SK-N-SH treated with all-trans-retinoic acid at 6 μM for 48 hours (cell line): ENCODE measurements around the gene LRRC4.

ENCODE experiments used
- ATAC-seq: fragments of 200-7000 bp; cut with Tn5 transposase; 3 replicates; pipeline ENCODE4 v1.9.1; 2020; ENCODE audit warnings: mild to moderate bottlenecking, moderate library complexity
- ARNTL ChIP-seq: fragments of 450-650 bp; formaldehyde crosslinking; IDR thresholded peaks from 2 replicates; pipeline ENCODE4 v1.5.0; 2020; ENCODE audit warnings: low read depth, mild to moderate bottlenecking, moderate library complexity, borderline replicate concordance
- BACH2 ChIP-seq: fragments of 250-450 bp; sonication (Bioruptor Pico); IDR thresholded peaks from 2 replicates; pipeline ENCODE4 v1.9.0; 2021; ENCODE audit warnings: mild to moderate bottlenecking, borderline replicate concordance
- CREB5 ChIP-seq: fragments of 250-450 bp; sonication (Bioruptor Pico); IDR thresholded peaks from 2 replicates; pipeline ENCODE4 v1.5.1; 2020; ENCODE audit warnings: low read depth, mild to moderate bottlenecking, moderate library complexity
- CSDC2 ChIP-seq: fragments of 250-450 bp; sonication (Bioruptor Pico); IDR thresholded peaks from 2 replicates; pipeline ENCODE4 v1.5.0; 2020; ENCODE audit warnings: mild to moderate bottlenecking, moderate library complexity
- ESRRG ChIP-seq: fragments of 250-450 bp; sonication (Bioruptor Pico); IDR thresholded peaks from 2 replicates; pipeline ENCODE4 v1.6.1; 2021; ENCODE audit warnings: mild to moderate bottlenecking
- GLIS3 ChIP-seq: fragments of 250-450 bp; sonication (Bioruptor Pico); IDR thresholded peaks from 2 replicates; pipeline ENCODE4 v1.5.0; 2020; ENCODE audit warnings: mild to moderate bottlenecking, moderate library complexity
- ISL1 ChIP-seq: fragments of 250-450 bp; sonication (Bioruptor Pico); IDR thresholded peaks from 2 replicates; pipeline ENCODE4 v2.1.2; 2022; ENCODE audit warnings: mild to moderate bottlenecking, moderate library complexity
- OSR1 ChIP-seq: fragments of 250-450 bp; sonication (Bioruptor Pico); IDR thresholded peaks from 2 replicates; pipeline ENCODE4 v1.8.0; 2022; ENCODE audit warnings: moderate library complexity, mild to moderate bottlenecking, inconsistent platforms
- POU6F1 ChIP-seq: fragments of 250-450 bp; sonication (Bioruptor Pico); IDR thresholded peaks from 2 replicates; pipeline ENCODE4 v1.8.0; 2021; ENCODE audit warnings: low read depth, mild to moderate bottlenecking, moderate library complexity, borderline replicate concordance
- PPARA ChIP-seq: fragments of 250-450 bp; sonication (Bioruptor Pico); IDR thresholded peaks from 2 replicates; pipeline ENCODE4 v1.5.0; 2020; ENCODE audit warnings: mild to moderate bottlenecking, borderline replicate concordance
- RARB ChIP-seq: fragments of 250-450 bp; sonication (Bioruptor Pico); IDR thresholded peaks from 2 replicates; pipeline ENCODE4 v1.8.0; 2021; ENCODE audit warnings: mild to moderate bottlenecking, moderate library complexity
- SNAI2 ChIP-seq: fragments of 250-450 bp; sonication (Bioruptor Pico); IDR thresholded peaks from 2 replicates; pipeline ENCODE4 v1.5.0; 2020; ENCODE audit warnings: mild to moderate bottlenecking, moderate library complexity
- TCF4 ChIP-seq: fragments of 250-450 bp; sonication (Bioruptor Pico); IDR thresholded peaks from 2 replicates; pipeline ENCODE4 v1.8.0; 2021; ENCODE audit warnings: mild to moderate bottlenecking, moderate library complexity, borderline replicate concordance
- TOX ChIP-seq: fragments of 250-450 bp; sonication (Bioruptor Pico); IDR thresholded peaks from 2 replicates; pipeline ENCODE4 v1.8.0; 2021; ENCODE audit warnings: mild to moderate bottlenecking, moderate library complexity, borderline replicate concordance
- ZC3H10 ChIP-seq: fragments of 250-450 bp; sonication (Bioruptor Pico); IDR thresholded peaks from 2 replicates; pipeline ENCODE4 v1.5.1; 2021; ENCODE audit warnings: mild to moderate bottlenecking, moderate library complexity
- ZFP3 ChIP-seq: fragments of 250-450 bp; sonication (Bioruptor Pico); IDR thresholded peaks from 2 replicates; pipeline ENCODE4 v1.5.0; 2020; ENCODE audit warnings: mild to moderate bottlenecking, moderate library complexity
- ZFP30 ChIP-seq: fragments of 450-650 bp; formaldehyde crosslinking; IDR thresholded peaks from 2 replicates; pipeline ENCODE4 v1.5.0; 2022; ENCODE audit warnings: mild to moderate bottlenecking, moderate library complexity
- ZNF565 ChIP-seq: fragments of 450-650 bp; formaldehyde crosslinking; conservative IDR thresholded peaks from 2 replicates; pipeline ENCODE4 v1.5.0; 2020; ENCODE audit warnings: low read depth, mild to moderate bottlenecking, moderate library complexity
- ZNF70 ChIP-seq: fragments of 450-650 bp; formaldehyde crosslinking; IDR thresholded peaks from 2 replicates; pipeline ENCODE4 v1.5.0; 2020; ENCODE audit warnings: mild to moderate bottlenecking, moderate library complexity
- ZNF8 ChIP-seq: fragments of 450-650 bp; formaldehyde crosslinking; IDR thresholded peaks from 2 replicates; pipeline ENCODE4 v1.5.0; 2020; ENCODE audit warnings: mild to moderate bottlenecking, moderate library complexity
- TF ChIP-seq, protein P1 (sequence below): fragments of 250-450 bp; sonication (Bioruptor Pico); IDR thresholded peaks from 2 replicates; pipeline ENCODE4 v1.5.0; 2020; ENCODE audit warnings: mild to moderate bottlenecking, moderate library complexity
- TF ChIP-seq, protein P2 (sequence below): fragments of 250-450 bp; sonication (Bioruptor Pico); IDR thresholded peaks from 2 replicates; pipeline ENCODE4 v1.5.1; 2021; ENCODE audit warnings: mild to moderate bottlenecking, moderate library complexity

LRRC4 gene

GRCh38 chr7:128022631-128023532 is 8.4 kb downstream of the LRRC4 start:
- ATAC-seq = peak; percentile 83
- TF ChIP-seq ZFP3 (no peak), ZNF8 (CRISPR knock-in tag) (no peak), CSDC2 (CRISPR knock-in tag) (no peak), POU6F1 (CRISPR knock-in tag) (no peak), ARNTL (CRISPR knock-in tag) (no peak), PPARA (CRISPR knock-in tag) (no peak), ZNF70 (no peak), ZC3H10 (CRISPR knock-in tag) (no peak), ZNF565 (no peak), BACH2 (CRISPR knock-in tag) (no peak)
- TF ChIP-seq, protein P1, sequence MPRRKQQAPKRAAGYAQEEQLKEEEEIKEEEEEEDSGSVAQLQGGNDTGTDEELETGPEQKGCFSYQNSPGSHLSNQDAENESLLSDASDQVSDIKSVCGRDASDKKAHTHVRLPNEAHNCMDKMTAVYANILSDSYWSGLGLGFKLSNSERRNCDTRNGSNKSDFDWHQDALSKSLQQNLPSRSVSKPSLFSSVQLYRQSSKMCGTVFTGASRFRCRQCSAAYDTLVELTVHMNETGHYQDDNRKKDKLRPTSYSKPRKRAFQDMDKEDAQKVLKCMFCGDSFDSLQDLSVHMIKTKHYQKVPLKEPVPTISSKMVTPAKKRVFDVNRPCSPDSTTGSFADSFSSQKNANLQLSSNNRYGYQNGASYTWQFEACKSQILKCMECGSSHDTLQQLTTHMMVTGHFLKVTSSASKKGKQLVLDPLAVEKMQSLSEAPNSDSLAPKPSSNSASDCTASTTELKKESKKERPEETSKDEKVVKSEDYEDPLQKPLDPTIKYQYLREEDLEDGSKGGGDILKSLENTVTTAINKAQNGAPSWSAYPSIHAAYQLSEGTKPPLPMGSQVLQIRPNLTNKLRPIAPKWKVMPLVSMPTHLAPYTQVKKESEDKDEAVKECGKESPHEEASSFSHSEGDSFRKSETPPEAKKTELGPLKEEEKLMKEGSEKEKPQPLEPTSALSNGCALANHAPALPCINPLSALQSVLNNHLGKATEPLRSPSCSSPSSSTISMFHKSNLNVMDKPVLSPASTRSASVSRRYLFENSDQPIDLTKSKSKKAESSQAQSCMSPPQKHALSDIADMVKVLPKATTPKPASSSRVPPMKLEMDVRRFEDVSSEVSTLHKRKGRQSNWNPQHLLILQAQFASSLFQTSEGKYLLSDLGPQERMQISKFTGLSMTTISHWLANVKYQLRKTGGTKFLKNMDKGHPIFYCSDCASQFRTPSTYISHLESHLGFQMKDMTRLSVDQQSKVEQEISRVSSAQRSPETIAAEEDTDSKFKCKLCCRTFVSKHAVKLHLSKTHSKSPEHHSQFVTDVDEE (CRISPR knock-in tag) = no peak

DNA sequence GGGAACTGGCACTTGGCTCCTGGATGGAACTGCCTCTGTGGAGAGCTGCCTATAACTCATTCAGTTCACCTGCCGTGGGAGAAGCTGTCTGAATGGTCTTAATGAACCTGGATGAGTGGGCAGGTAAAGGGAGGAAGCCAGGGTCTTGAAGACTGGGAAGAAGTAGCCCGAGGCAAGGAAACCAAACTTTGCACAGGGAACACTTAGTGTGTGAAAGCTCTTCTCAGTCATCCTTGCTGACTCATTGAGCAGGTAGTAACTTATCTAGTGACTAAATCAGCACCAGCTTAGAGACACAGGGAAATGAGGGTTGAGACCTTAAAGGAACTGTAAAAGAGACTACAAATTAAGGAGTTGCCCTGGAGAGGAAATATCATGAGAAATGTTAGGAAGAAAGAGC is 9.9 kb downstream of the LRRC4 start:
- TF ChIP-seq OSR1 (CRISPR knock-in tag) = no peak
- 0 out of 2 replicates have a peak, but pooled peaks have one; percentile 41 for TF ChIP-seq ZFP30
- ATAC-seq = peak; percentile 4; the same call in 2 of the 3 replicates

GRCh38 chr7:128020159-128020558 is 11.1 kb downstream of the LRRC4 start:
- no peak for TF ChIP-seq ARNTL (CRISPR knock-in tag)
- no peak for TF ChIP-seq RARB
- TF ChIP-seq PPARA (CRISPR knock-in tag) = no peak
- TF ChIP-seq, all 23 proteins: peak for 0
- ATAC-seq = no peak

DNA sequence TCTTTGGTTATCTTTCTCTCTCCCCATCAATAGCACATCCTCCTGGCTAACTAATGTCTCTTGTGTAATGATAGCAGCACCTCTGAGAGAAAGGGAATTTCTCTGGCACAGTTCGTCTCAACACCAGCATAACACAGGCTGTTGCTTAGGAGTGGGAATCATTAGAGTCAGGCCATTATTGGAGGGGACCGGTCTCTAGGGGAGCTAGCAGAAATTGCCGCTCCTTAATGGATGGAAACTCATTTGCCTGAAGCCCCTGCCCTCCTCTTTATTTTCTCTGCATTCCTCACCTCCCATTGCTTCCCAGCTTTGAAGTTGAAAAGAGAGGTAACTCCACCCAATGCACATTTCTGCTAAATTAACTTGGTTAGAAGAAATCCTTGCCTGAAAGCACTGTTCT is 11.9 kb downstream of the LRRC4 start:
- no peak for ATAC-seq
- TF ChIP-seq PPARA (CRISPR knock-in tag) (no peak), SNAI2 (CRISPR knock-in tag) (no peak), ZNF565 (no peak), ZFP30 (no peak), TOX (CRISPR knock-in tag) (no peak), BACH2 (CRISPR knock-in tag) (no peak), CSDC2 (CRISPR knock-in tag) (no peak), OSR1 (CRISPR knock-in tag) (no peak), ESRRG (CRISPR knock-in tag) (no peak), ZNF70 (no peak), GLIS3 (CRISPR knock-in tag) (no peak), ISL1 (CRISPR knock-in tag) (no peak), CREB5 (no peak), POU6F1 (CRISPR knock-in tag) (no peak), ZFP3 (no peak), TCF4 (CRISPR knock-in tag) (no peak)
- TF ChIP-seq, protein P2, sequence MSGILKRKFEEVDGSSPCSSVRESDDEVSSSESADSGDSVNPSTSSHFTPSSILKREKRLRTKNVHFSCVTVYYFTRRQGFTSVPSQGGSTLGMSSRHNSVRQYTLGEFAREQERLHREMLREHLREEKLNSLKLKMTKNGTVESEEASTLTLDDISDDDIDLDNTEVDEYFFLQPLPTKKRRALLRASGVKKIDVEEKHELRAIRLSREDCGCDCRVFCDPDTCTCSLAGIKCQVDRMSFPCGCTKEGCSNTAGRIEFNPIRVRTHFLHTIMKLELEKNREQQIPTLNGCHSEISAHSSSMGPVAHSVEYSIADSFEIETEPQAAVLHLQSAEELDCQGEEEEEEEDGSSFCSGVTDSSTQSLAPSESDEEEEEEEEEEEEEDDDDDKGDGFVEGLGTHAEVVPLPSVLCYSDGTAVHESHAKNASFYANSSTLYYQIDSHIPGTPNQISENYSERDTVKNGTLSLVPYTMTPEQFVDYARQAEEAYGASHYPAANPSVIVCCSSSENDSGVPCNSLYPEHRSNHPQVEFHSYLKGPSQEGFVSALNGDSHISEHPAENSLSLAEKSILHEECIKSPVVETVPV (CRISPR knock-in tag) = no peak
